ENCODE data around the gene OR2V1.
"Not testable (repeated sequence)": the region's sequence is repeated elsewhere in the genome, so short reads cannot be mapped to it uniquely, and the experiment has no call there.

The OR2V1 gene

DNA sequence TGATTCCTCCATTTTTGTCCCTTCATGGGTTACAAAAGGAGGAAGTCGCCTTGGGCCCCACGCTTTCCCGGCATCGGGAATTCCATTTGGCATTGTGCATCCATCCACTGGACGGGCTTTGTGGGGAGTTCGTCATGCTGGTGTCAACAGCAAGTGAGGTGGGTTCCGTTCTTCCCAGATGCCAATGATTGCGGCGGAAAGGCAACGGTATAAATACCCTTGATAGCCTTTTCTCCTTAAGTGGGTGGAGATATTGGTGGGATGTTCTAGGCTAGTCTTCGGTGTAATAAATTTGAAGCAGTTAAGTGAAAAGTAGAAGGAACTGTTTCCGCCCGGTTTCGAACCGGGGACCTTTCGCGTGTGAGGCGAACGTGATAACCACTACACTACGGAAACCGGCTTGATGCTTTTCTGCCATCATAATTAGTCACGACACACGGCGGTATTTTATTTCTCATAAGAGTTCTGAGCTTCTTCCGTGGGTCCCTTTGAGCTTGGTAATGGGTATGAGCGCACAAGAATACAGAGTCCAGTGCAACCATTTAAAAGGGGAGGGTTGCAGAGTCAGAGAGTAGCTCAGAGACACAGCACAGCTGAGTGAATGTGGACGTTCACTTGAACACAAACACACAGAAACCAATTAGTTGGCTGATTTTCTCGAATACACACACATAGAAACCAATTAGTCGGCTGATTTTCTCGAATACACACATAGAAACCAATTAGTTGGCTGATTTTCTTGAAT is 28.9 kb downstream of the OR2V1 start:
- DNase-seq (ENCODE audit: low read depth): not testable (repeated sequence)

- not testable (repeated sequence) for DNase-seq (ENCODE audit: low read depth)
These were observed 29.8 kb downstream of the OR2V1 start for GRCh38 chr5:181101030-181101641.

DNA sequence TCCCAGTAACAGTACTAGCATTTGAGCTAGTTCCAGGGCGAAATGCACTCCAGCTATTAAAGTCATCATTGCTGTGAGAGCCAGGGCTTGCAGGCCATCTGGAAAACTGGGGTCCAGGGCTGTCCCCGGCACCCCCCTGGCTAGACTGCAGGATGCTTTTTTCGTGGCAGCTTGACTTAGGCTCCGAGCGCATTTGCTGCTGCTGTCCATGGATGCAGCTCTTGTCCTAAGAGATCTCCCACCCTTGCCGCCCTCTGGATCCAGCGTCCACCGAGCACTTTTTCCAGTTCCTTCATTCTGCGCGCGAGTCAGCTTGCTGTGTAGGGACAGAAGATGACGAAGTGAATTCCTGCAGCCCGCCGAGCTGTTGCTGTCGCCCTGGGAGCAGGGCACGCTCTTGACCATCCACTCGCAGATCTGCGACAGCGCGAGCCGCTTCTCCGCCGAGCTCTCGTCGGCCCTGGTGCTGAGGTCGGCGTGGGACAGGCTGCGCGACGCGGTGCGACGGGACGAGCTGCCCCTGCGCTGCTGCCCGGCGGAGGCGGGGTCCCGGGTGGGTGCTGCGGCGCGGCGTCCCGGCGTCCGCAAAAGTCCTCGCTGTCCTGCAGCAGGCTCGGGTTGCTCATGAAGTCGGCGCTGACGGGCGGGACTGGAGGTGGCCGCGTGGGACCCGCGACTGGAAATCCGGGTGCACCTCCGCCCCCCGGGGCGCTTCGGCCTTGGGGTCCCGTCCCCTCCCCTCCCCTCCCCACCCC is 30.7 kb downstream of the OR2V1 start:
- DNase-seq (ENCODE audit: low read depth): no peak

GRCh38 chr5:181099602-181100086 is 31.3 kb downstream of the OR2V1 start:
- no peak for DNase-seq (ENCODE audit: low read depth)

GRCh38 chr5:181098762-181099601 is 32.0 kb downstream of the OR2V1 start:
- DNase-seq (ENCODE audit: low read depth): no peak

DNA sequence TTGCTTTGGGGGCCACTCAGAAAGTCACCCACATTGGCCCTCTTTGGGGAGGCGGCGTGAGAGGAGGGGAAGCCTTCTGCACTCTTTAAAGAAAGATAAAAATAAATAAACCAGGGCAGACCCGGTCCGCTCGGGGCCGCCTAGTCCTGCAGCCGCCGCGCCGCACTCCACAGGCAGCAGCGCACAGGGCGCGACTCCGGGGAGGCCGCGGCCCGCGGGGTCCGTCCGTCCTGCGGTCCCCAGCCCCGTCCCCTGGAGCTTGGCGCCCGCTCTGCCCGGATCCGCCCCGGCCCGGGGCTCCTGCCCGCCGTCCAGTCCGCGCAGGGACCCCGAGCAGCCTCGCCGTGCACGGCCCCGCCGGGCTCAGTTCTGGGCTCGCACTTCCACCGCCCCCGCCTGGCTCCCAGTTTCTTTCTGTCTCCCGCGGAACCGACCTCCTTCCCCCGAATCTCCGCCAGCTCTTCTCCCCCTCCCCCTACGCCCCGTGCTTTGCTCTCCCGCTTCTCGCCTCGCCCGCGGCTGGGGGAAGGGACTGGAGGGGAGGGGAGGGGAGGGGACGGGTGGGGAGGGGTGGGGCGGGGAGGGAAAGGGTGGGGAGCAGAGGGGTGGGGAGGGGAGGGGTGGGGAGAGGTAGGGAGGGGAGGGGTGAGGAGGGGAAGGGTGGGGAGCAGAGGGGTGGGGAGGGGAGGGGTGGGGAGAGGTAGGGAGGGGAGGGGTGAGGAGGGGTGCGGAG is 33.0 kb downstream of the OR2V1 start:
- not testable (repeated sequence) for DNase-seq (ENCODE audit: low read depth)

DNA sequence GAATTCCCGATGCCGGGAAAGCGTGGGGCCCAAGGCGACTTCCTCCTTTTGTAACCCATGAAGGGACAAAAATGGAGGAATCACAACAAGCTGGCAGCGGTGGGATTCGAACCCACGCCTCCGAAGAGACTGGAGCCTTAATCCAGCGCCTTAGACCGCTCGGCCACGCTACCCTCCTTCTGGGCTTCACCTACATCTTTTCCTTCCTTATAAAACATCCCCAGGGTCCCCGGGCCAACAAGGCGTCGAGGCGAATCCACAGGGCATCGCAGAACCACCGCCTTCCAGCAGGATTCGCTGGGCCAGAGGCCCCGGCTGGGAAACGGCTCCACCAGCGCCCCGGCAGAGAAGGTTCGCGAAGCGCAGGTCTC is 33.6 kb downstream of the OR2V1 start:
- not testable (repeated sequence) for DNase-seq (ENCODE audit: low read depth)

DNA sequence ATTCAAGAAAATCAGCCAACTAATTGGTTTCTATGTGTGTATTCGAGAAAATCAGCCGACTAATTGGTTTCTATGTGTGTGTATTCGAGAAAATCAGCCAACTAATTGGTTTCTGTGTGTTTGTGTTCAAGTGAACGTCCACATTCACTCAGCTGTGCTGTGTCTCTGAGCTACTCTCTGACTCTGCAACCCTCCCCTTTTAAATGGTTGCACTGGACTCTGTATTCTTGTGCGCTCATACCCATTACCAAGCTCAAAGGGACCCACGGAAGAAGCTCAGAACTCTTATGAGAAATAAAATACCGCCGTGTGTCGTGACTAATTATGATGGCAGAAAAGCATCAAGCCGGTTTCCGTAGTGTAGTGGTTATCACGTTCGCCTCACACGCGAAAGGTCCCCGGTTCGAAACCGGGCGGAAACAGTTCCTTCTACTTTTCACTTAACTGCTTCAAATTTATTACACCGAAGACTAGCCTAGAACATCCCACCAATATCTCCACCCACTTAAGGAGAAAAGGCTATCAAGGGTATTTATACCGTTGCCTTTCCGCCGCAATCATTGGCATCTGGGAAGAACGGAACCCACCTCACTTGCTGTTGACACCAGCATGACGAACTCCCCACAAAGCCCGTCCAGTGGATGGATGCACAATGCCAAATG is 34.1 kb downstream of the OR2V1 start:
- not testable (repeated sequence) for DNase-seq (ENCODE audit: low read depth)

GRCh38 chr5:181095162-181095561 is 35.8 kb downstream of the OR2V1 start:
- not testable (repeated sequence) for DNase-seq (ENCODE audit: low read depth)

DNA sequence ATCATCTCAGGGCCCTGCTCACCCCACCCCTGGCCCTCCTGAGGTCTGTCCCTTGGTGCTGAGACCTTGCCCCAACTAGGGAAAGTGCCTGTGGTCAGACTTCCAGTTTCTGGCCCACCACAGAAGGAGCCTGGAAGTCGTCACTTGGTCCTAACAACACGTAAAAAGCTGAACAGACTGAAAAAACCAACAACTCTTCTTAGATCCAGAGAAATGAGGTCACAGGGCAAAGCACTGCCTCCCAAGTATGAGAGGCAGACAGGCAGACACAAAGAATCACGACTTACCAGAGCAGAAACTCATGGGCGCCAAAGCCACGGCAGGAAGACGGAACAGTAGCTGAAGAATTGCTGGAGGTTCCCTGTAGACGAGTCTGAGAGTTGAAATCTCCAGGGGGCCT is 38.5 kb downstream of the OR2V1 start:
- no peak for DNase-seq (ENCODE audit: low read depth)

GRCh38 chr5:181088289-181088688 is 42.7 kb downstream of the OR2V1 start:
- DNase-seq (ENCODE audit: low read depth): no peak

DNA sequence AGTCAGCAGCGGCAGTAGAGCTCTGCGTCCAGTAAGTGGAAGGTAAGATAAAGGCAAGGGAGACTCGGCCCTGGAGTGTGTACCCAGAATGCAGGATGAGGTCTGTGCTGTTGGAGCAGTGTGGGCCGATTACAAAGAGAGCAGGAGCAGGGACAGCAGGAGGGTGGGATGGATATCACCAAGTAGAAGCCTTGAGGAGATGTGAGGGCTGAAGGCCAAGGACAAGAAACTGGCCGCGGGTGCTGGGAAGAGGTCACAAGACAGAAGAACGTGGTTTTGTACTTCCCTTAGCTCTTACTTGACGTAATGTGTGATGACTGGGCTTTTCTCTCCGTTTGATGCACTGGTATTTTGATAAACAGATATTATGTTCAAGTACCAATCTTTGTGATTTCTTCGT is 43.7 kb downstream of the OR2V1 start:
- DNase-seq (ENCODE audit: low read depth): no peak

- no peak for DNase-seq (ENCODE audit: low read depth)
These were observed 44.1 kb downstream of the OR2V1 start for GRCh38 chr5:181086884-181087205.

DNA sequence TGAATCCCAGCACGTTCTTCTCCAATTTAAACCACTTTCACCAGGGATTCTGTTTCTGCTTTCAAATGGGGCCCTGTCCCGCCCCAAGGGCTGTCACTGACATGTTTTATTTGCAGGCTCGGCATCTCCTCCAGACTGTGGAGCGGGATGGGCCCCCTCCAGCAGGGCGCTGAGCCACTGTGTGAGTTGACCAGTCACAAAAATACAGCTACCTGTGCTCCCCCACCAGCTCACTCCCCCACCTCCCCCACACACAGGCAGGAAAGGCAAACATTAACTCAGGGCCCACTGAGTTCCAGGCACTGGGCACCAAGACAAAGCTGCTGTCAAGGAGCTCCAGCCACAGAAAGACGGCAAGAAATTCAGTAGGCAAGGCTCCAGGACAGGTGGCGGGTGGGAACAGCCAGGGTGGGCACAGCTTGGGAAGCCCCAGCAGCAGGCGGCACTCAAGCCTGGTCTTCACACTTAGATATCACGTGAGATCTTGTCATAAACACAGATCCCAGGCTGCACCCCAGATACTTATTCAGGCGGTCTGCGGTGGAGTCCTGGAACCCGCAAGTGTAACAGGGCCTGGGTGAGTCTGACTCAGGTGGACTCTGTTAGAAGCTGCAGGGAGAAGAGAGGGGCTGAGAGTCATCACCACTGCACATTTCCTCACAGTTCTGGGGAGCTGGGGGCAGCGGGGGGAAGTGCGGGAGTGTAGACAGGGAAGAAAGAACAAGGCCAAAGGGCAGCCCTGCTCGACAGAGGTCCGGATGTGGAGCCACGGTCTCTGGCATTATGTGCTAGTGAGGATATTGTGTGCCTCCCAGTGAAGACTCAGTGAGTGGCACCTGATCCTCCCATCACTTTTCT is 44.7 kb downstream of the OR2V1 start:
- DNase-seq (ENCODE audit: low read depth): no peak

DNA sequence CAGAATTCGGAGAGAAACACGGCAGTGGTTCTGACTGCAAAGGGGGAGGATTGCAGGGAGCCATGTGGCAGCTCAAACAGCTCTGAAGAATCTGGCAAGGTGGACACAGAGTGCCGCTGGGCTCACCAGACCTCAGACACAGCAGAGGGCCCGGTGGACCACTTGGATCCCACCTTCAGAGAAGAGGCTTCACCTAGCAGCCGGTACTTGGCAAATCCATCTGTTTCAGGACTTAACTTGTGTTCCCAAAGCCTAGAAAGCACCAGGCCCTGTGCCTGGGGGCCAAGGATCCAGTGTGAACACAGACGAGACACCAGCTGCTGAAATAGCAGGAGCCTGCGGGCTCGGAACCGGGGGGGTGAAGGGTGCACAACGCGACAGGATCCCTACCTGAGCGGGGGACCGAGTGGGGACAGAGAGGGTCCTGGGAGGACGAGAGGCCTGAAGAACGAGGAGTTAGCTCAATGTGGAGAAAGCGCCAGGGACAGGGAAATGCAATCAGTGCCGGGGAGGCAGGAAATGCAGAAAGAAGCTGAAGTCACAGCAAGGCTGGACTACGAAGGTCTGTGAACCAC is 46.3 kb downstream of the OR2V1 start:
- no peak for DNase-seq (ENCODE audit: low read depth)

DNA sequence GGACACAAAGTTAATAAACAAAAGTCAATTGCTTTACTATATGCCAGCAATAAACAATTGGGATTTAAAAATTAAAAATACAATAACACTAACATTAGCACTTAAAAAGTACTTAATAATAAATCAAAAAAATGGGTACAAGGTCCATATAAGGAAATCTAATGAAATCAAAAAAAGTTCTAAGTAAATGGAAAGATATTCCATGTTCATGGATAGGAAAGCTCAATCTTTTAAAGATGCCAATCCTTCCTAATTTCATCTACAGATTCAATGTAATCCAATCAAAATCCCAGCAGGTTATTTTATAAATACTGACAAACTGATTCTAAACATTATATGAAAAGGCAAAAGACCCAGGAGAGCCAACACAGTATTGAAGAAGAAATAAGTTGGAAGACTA is 49.0 kb downstream of the OR2V1 start:
- DNase-seq (ENCODE audit: low read depth): no peak

GRCh38 chr5:181076920-181077319 is 54.0 kb downstream of the OR2V1 start:
- no peak for DNase-seq (ENCODE audit: low read depth)

Data from stimulated activated CD8-positive, alpha-beta memory T cell treated with anti-CD3 and anti-CD28 coated beads, Interleukin-12 subunit alpha, Interleukin-12 subunit beta, amount 100 ng/mL, for 1 hour (primary cell).